Ishikawa (cell line): ENCODE measurements around the gene HAPLN2.

Source experiments
- CEBPB ChIP-seq: IDR thresholded peaks from 2 replicates; pipeline ENCODE4 v1.6.1; 2012
- EGR1 ChIP-seq: IDR thresholded peaks from 2 replicates; pipeline ENCODE4 v1.6.1; 2012
- FOXM1 ChIP-seq: IDR thresholded peaks from 2 replicates; pipeline ENCODE4 v1.6.1; 2012; ENCODE audit warnings: low read depth, borderline replicate concordance
- MAX ChIP-seq: IDR thresholded peaks from 2 replicates; pipeline ENCODE4 v1.6.1; 2012
- NFIC ChIP-seq: IDR thresholded peaks from 2 replicates; pipeline ENCODE4 v1.6.1; 2012
- RAD21 ChIP-seq: IDR thresholded peaks from 2 replicates; pipeline ENCODE4 v1.6.1; 2012; ENCODE audit warnings: low read depth
- REST ChIP-seq: IDR thresholded peaks from 2 replicates; pipeline ENCODE4 v1.6.1; 2012; ENCODE audit warnings: low read depth, mild to moderate bottlenecking
- ZBTB7A ChIP-seq: IDR thresholded peaks from 2 replicates; pipeline ENCODE4 v1.6.1; 2012; ENCODE audit warnings: low read depth

GRCh38 chr1:156670359-156670758, 51.1 kb downstream of the HAPLN2 start:
- TF ChIP-seq EGR1 (no peak), RAD21 (no peak), NFIC (no peak), CEBPB (no peak), MAX (no peak), ZBTB7A (no peak), FOXM1 (no peak), REST (no peak)
